GF-D8 (cell line): Measurements from ENCODE around the gene SLC37A1.

Experiments used
- DNase-seq: peaks from one replicate; lab custom pipeline; 2025; lab: John Stamatoyannopoulos, UW

Gene SLC37A1

GRCh38 chr21:42479582-42479981 is 34.1 kb upstream of the SLC37A1 start:
- no peak for DNase-seq

GRCh38 chr21:42480736-42481135 is 32.9 kb upstream of the SLC37A1 start:
- no peak for DNase-seq

- no peak for DNase-seq
These were observed 32.5 kb upstream of the SLC37A1 start for GRCh38 chr21:42481169-42481568.

GRCh38 chr21:42484966-42485365 is 28.7 kb upstream of the SLC37A1 start:
- no peak for DNase-seq

GRCh38 chr21:42486072-42486471 is 27.6 kb upstream of the SLC37A1 start:
- DNase-seq = no peak

- DNase-seq = no peak
These were observed 27.1 kb upstream of the SLC37A1 start for GRCh38 chr21:42486531-42486930.

- DNase-seq = no peak
These were observed 24.6 kb upstream of the SLC37A1 start for GRCh38 chr21:42489006-42489563.

- no peak for DNase-seq
These were observed 23.7 kb upstream of the SLC37A1 start for GRCh38 chr21:42489991-42490390.

GRCh38 chr21:42490720-42491119 is 22.9 kb upstream of the SLC37A1 start:
- DNase-seq = no peak

GRCh38 chr21:42491328-42491727 is 22.3 kb upstream of the SLC37A1 start:
- no peak for DNase-seq

GRCh38 chr21:42492201-42492600 is 21.5 kb upstream of the SLC37A1 start:
- DNase-seq = no peak

GRCh38 chr21:42493109-42494060 is 20.3 kb upstream of the SLC37A1 start:
- DNase-seq = no peak

GRCh38 chr21:42495027-42495426 is 18.6 kb upstream of the SLC37A1 start:
- DNase-seq = no peak

GRCh38 chr21:42495765-42496119 is 17.9 kb upstream of the SLC37A1 start:
- no peak for DNase-seq

- DNase-seq = peak; percentile 97
These were observed 17.4 kb upstream of the SLC37A1 start, which contains the start of gene RSPH1 for GRCh38 chr21:42496120-42496838. RSPH1 (minus strand) TSS chr21:42496224; CDS start chr21:42496186, 38 bp downstream.

GRCh38 chr21:42496839-42497202 is 16.8 kb upstream of the SLC37A1 start:
- no peak for DNase-seq

GRCh38 chr21:42498012-42498411 is 15.6 kb upstream of the SLC37A1 start:
- DNase-seq = no peak

- no peak for DNase-seq
These were observed 14.1 kb upstream of the SLC37A1 start for GRCh38 chr21:42499444-42500112.

GRCh38 chr21:42500225-42500624 is 13.4 kb upstream of the SLC37A1 start:
- no peak for DNase-seq

GRCh38 chr21:42500736-42501135 is 12.9 kb upstream of the SLC37A1 start:
- DNase-seq = no peak

- DNase-seq = no peak
These were observed 9.9 kb upstream of the SLC37A1 start for GRCh38 chr21:42503711-42504110.

- DNase-seq = no peak
These were observed 8.4 kb upstream of the SLC37A1 start for GRCh38 chr21:42505090-42505726.
